ENCODE data around the gene TXLNG.

Gene TXLNG

DNA sequence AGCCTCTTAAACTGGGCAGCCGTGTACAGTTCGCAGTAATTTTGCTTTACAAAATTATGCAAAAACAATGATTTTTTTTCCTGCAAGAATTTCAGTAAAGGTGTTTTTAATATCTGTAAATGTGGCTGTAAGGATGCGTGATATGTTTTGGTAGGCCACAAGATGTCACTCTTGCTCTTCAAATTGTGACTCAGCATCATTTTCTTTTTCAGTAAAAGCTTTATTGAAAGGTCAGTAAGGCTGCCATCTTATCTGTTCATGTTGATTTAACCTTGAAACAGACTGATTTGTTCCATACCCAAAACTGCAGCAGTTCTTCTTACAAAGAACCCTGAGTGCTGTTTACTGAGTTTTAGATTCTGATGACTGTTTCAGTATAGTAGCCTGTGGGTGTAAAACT, 39.9 kb downstream of the TXLNG start:
- Histone ChIP-seq H3K9me3 (ENCODE audit: control insufficient read depth, low read length) (no peaks in the 10 kb centered on the region), H3K9ac (ENCODE audit: low read length) (no peak overlapping the region), H3K36me3 (ENCODE audit: control insufficient read depth, insufficient read depth, low read length) (no peaks in the 10 kb centered on the region), H3K27me3 (ENCODE audit: control insufficient read depth, insufficient read depth, low read length) (no peaks in the 10 kb centered on the region), H3K4me1 (ENCODE audit: control insufficient read depth, insufficient read depth, low read length) (peaks cover 5% of the 10 kb centered on the region), H3K4me3 (ENCODE audit: low read length) (no peak overlapping the region)

DNA sequence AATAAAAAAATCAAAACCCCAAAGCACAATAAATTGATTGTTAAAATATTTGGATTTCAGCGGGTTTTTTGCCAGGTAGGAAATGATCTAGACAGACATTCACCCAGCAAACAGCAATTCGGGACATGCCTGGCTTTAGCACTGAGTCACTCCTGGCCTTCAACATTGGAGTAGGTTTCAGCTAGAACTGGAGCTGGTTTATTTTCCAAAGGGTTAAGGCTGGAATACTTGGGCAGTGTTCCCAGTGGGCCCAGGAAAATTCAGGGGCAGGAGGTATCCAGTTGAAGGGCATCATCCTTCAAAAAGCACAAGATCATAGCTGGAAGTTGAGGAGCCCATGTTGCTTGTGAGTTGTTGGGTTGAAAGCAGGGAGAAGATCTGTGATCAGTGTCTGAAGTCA, 41.0 kb downstream of the TXLNG start:
- H3K27me3 ChIP-seq (ENCODE audit: control insufficient read depth, insufficient read depth, low read length) = no peaks in the 10 kb centered on the region
- H3K9me3 ChIP-seq (ENCODE audit: control insufficient read depth, low read length) = no peaks in the 10 kb centered on the region
- peaks cover 5% of the 10 kb centered on the region for H3K4me1 ChIP-seq (ENCODE audit: control insufficient read depth, insufficient read depth, low read length)
- H3K36me3 ChIP-seq (ENCODE audit: control insufficient read depth, insufficient read depth, low read length) = no peaks in the 10 kb centered on the region
- H3K4me3 ChIP-seq (ENCODE audit: low read length) = no peak overlapping the region
- H3K9ac ChIP-seq (ENCODE audit: low read length) = no peak overlapping the region

DNA sequence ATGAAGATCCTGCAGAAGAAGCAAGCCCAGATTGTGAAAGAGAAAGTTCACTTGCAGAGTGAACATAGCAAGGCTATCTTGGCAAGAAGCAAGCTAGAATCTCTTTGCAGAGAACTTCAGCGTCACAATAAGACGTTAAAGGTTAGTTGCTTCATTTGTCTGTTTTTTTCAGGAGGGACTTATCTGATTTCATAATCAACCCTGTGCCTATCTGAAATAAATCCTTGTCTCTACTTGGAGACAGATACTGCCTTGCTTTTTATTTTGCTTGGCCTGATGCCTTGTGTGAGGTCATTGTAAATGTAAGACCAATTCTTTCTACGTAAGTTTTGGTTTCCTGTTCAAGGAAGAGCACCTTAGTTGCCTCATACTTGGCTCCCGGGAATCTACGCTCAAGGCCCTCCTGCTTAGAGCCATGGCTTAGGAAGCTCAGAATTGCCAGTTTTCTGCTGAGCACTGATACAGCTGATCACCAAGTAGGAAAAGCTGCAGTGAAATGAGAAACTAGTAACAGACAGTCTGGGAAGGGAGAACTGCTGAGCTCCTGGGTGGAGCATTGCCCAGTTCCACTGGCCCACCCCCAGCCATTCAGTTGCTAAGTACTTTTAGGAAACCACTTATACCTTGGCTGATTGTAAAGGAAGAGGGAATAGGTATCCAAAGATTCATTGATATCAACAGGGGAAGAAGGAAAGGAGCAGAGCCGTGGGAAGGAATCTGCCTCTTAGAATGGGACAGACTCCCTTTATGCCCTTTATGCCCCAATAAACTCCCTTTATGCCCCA, 42.0 kb downstream of the TXLNG start:
- no peaks in the 10 kb centered on the region for H3K36me3 ChIP-seq (ENCODE audit: control insufficient read depth, insufficient read depth, low read length)
- H3K9ac ChIP-seq (ENCODE audit: low read length) = no peak overlapping the region
- peaks cover 5% of the 10 kb centered on the region for H3K4me1 ChIP-seq (ENCODE audit: control insufficient read depth, insufficient read depth, low read length)

DNA sequence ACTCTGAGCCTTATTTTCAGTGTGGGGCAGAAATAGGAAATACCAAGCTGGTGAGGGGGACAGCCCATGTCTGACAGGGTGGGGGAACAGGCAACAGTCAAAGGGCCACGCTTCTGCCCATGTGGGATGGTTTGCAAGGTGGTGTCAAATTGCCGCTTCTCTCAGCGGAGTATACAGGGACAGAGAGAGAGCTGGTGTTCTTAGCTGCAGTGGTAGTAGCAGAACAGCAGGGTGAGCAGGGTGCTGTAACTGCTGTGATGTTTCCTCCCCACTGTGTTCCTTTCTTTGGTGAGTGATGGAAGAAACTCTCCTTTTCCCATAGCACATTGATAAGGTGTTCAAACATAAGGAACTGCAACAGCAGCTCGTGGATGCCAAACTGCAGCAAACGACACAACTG, 46.0 kb downstream of the TXLNG start:
- H3K9ac ChIP-seq (ENCODE audit: low read length) = no peak overlapping the region
- peaks cover 5% of the 10 kb centered on the region for H3K4me1 ChIP-seq (ENCODE audit: control insufficient read depth, insufficient read depth, low read length)
- H3K27me3 ChIP-seq (ENCODE audit: control insufficient read depth, insufficient read depth, low read length) = no peaks in the 10 kb centered on the region
- no peaks in the 10 kb centered on the region for H3K9me3 ChIP-seq (ENCODE audit: control insufficient read depth, low read length)
- H3K4me3 ChIP-seq (ENCODE audit: low read length) = no peak overlapping the region
- H3K36me3 ChIP-seq (ENCODE audit: control insufficient read depth, insufficient read depth, low read length) = no peaks in the 10 kb centered on the region

More for the DNA sequence above, 42.0 kb downstream of the TXLNG start:
- Histone ChIP-seq H3K9me3 (ENCODE audit: control insufficient read depth, low read length) (no peaks in the 10 kb centered on the region), H3K4me3 (ENCODE audit: low read length) (no peak overlapping the region), H3K27me3 (ENCODE audit: control insufficient read depth, insufficient read depth, low read length) (no peaks in the 10 kb centered on the region)

DNA sequence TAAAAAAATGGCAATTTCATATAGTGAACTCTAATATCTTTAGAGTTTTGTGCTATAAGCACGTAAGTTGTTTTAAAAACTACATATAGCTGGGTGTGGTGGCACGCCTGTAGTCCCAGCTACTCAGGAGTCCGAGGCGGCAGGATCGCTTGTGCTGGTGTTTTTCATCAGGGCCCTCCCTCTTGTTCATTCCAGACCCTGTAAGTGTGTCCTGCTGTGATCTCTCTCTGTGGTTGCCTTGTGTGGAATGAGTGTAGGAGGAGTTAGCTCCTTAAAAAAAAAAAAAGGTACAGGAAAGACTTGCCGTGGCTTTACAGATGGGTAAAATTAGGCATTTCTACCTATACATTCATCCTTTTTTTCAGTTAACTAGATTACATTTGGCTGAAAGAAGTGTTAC, 48.5 kb downstream of the TXLNG start:
- no peaks in the 10 kb centered on the region for H3K4me1 ChIP-seq (ENCODE audit: control insufficient read depth, insufficient read depth, low read length)
- H3K36me3 ChIP-seq (ENCODE audit: control insufficient read depth, insufficient read depth, low read length) = no peaks in the 10 kb centered on the region
- no peaks in the 10 kb centered on the region for H3K27me3 ChIP-seq (ENCODE audit: control insufficient read depth, insufficient read depth, low read length)
- H3K9ac ChIP-seq (ENCODE audit: low read length) = no peak overlapping the region
- H3K9me3 ChIP-seq (ENCODE audit: control insufficient read depth, low read length) = no peaks in the 10 kb centered on the region
- H3K4me3 ChIP-seq (ENCODE audit: low read length) = no peak overlapping the region

DNA sequence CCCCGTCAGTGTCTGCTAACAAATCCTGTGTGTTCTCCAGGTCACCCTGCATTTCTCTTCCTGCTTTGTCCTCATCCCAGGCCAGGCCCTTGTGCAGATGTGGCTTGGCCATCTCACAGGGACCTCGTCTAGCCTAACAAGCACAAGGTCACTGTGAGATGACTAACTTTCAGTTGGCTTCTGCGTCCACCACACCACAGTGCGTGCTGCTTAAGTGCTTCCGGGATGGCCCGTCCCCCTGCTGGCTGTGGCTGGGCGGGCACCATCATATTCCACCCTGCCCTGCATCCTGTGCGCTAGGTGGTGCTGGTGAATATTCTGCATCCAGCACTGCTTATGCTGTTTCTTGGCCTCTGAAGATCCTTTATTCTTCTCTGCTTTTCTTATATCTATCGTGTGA, 50.1 kb downstream of the TXLNG start:
- no peaks in the 10 kb centered on the region for H3K27me3 ChIP-seq (ENCODE audit: control insufficient read depth, insufficient read depth, low read length)
- H3K4me1 ChIP-seq (ENCODE audit: control insufficient read depth, insufficient read depth, low read length) = no peaks in the 10 kb centered on the region
- no peak overlapping the region for H3K9ac ChIP-seq (ENCODE audit: low read length)
- no peaks in the 10 kb centered on the region for H3K36me3 ChIP-seq (ENCODE audit: control insufficient read depth, insufficient read depth, low read length)
- no peak overlapping the region for H3K4me3 ChIP-seq (ENCODE audit: low read length)
- H3K9me3 ChIP-seq (ENCODE audit: control insufficient read depth, low read length) = no peaks in the 10 kb centered on the region

DNA sequence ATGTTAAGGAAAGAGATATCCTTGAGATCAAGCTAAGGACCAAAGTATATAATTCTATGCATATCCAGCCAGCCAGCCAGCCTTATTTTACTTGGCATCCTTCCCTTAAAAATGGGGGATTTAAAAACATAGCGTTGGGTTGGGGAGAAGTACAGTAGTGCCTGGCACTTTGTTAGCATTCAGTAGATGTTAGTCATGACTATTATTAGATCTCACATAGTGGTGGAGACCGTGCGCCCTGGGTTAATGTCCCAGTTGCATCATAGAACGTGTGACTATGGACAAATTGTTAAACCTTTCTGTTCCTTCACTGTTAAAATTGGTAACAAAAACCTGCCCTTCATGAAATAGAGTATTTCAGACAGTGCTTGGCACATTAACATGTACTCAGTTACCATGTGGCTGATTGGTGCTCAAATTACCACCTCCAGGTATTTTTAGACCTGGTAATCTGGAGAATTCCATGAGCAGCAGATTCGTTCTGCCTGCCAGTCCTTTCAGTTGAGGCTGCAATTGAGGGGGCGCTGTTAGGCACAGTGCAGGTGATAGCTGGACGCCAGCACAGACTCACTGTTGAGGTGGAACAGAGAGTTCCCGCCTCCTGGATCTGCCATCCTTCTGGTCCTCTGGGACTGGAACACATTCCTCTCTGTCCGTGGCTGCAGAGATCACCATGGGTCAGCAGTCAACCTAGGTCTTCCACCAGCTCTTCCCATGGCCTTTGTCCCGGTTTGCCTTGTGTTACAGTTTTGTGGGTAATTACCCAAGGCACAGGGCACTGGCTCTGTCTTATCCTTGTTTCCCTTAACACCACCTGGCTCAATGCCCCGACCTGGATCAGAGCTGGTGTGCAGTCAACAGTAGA, 52.2 kb downstream of the TXLNG start:
- no peaks in the 10 kb centered on the region for H3K27me3 ChIP-seq (ENCODE audit: control insufficient read depth, insufficient read depth, low read length)
- H3K36me3 ChIP-seq (ENCODE audit: control insufficient read depth, insufficient read depth, low read length) = no peaks in the 10 kb centered on the region
- no peak overlapping the region for H3K4me3 ChIP-seq (ENCODE audit: low read length)
- H3K9ac ChIP-seq (ENCODE audit: low read length) = no peak overlapping the region
- H3K4me1 ChIP-seq (ENCODE audit: control insufficient read depth, insufficient read depth, low read length) = no peaks in the 10 kb centered on the region
- H3K9me3 ChIP-seq (ENCODE audit: control insufficient read depth, low read length) = no peaks in the 10 kb centered on the region

DNA sequence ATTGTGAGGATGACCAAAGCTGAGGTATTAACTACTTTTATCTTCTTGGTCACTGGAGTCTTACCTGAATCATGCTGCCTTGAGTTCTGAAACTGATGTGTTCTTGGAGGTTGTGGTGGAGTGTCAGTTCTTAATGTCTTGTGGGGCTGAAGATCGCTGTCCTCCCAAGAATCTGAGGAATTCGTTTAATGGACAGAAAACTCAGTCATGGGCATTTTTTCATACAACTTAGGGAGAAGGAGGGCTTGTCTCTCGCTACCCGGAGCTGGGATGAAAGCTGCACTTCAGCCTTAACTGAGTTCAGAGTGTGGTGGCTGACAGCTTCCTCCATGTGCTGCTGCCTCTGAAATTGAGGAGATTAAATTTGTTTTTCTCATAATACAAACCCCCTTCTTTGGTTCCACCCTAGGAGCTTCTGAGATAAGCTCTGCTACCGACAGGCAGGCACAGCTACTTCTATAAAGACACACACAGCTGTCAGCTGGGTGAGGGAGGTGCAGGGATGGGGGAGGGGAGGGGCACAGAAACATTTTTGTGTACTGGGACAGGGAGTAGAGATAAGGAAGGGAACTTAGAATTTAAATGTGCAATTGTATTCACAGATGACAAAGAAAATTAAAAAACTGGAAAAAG, 53.1 kb downstream of the TXLNG start:
- Histone ChIP-seq H3K4me3 (ENCODE audit: low read length) (no peak overlapping the region), H3K9me3 (ENCODE audit: control insufficient read depth, low read length) (no peaks in the 10 kb centered on the region), H3K36me3 (ENCODE audit: control insufficient read depth, insufficient read depth, low read length) (no peaks in the 10 kb centered on the region), H3K27me3 (ENCODE audit: control insufficient read depth, insufficient read depth, low read length) (no peaks in the 10 kb centered on the region), H3K9ac (ENCODE audit: low read length) (no peak overlapping the region), H3K4me1 (ENCODE audit: control insufficient read depth, insufficient read depth, low read length) (no peaks in the 10 kb centered on the region)

DNA sequence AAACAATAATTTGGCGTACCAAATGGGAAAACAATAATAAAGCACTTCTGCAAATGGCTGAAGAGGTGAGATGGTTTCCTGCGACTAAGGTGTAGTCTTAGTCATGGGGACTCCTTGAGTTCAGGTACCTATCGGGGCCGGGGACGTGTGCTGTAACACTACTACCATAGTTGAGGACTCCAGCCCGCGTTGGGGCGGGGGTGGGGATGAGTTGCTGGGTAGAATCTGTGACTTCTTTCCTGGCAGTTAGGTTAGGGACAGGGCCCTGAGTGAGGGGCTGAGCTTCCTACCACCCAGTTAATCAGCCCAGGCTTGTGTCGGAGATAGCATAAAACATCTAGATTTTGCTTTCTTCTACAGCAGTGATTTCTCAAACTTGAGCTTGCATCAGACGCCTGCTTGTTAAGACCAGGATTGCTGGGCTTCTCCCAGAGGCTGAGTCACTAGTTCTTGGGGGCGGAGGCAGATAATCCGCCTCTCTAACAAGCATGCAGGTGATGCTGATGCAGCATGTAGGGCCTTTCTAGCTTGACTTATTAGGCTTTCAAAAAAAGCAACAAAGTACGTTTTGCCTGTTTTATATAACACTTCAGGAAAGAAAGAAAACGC, 53.7 kb downstream of the TXLNG start:
- no peak overlapping the region for H3K4me3 ChIP-seq (ENCODE audit: low read length)
- H3K27me3 ChIP-seq (ENCODE audit: control insufficient read depth, insufficient read depth, low read length) = no peaks in the 10 kb centered on the region
- H3K36me3 ChIP-seq (ENCODE audit: control insufficient read depth, insufficient read depth, low read length) = no peaks in the 10 kb centered on the region
- no peaks in the 10 kb centered on the region for H3K4me1 ChIP-seq (ENCODE audit: control insufficient read depth, insufficient read depth, low read length)
- no peak overlapping the region for H3K9ac ChIP-seq (ENCODE audit: low read length)
- no peaks in the 10 kb centered on the region for H3K9me3 ChIP-seq (ENCODE audit: control insufficient read depth, low read length)

DNA sequence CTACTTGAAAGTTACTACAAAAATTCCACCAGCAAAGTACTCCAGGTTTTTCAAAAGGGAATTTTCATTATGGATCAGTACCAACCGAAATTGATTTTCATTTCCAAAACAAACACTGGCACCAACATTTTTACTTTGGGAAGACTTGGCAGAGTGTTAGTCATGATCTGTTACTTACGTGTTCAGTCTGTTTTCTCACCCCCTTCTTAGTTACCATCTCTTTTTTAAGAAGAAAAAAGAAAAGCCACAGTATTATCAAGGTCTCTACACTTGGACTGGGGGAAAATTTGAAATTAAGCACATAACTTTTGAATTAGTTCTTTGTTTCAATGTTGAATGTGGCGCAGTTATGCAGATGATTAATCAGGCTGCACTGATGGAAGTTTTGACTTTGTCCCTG, 56.4 kb downstream of the TXLNG start:
- Histone ChIP-seq H3K27me3 (ENCODE audit: control insufficient read depth, insufficient read depth, low read length) (no peaks in the 10 kb centered on the region), H3K36me3 (ENCODE audit: control insufficient read depth, insufficient read depth, low read length) (no peaks in the 10 kb centered on the region), H3K9ac (ENCODE audit: low read length) (no peak overlapping the region), H3K4me1 (ENCODE audit: control insufficient read depth, insufficient read depth, low read length) (no peaks in the 10 kb centered on the region), H3K4me3 (ENCODE audit: low read length) (no peak overlapping the region), H3K9me3 (ENCODE audit: control insufficient read depth, low read length) (no peaks in the 10 kb centered on the region)

DNA sequence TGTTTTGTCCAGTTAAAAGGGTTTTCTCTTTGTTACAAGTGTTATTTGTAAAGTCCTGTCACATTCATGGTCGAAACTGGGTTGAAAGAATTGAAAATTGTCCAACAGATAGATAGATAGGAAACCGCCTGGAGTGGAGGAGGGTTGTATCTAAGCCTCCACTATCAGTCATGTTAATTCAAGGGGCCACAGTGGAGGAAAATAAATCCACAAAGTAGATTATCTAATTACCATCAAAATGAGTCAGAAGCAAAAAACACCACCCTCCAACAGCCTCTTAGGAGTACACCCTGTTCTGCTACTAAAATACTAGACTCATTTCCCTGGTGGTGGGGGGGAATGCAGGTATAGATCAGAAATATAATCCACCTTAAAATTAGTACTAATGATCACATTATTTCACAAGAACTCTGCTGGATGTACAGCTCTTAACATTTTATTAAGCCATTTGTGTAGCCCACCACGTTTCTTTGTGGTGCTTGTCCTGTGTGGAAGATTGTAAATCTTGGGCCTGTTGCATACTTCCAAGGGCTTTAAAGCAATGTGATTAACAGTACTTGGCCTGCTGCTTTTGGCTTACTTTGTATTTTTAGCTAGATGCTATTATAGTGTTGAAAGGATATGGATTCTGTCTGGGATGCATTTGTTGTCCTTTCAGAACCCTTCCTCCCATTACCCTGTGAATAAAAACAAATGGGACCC, 57.1 kb downstream of the TXLNG start:
- Histone ChIP-seq H3K9ac (ENCODE audit: low read length) (no peak overlapping the region), H3K4me3 (ENCODE audit: low read length) (no peak overlapping the region), H3K4me1 (ENCODE audit: control insufficient read depth, insufficient read depth, low read length) (no peaks in the 10 kb centered on the region), H3K36me3 (ENCODE audit: control insufficient read depth, insufficient read depth, low read length) (no peaks in the 10 kb centered on the region), H3K9me3 (ENCODE audit: control insufficient read depth, low read length) (no peaks in the 10 kb centered on the region), H3K27me3 (ENCODE audit: control insufficient read depth, insufficient read depth, low read length) (no peaks in the 10 kb centered on the region)
